Lung microvascular endothelial cell (primary cell): Measurements from ENCODE around the gene SLC13A3. TPM values are rescaled to one million over a fixed set of nuclear protein-coding genes. Genes with fewer than 3 reads are reported as not detected.

Experiments used
- DNase-seq, 2 donors: peaks; one replicate each; pipeline versions ENCODE4 v3.0.0 to v3.0.0-alpha.2; 2010; ENCODE audit warnings: low read depth in 2 of 2
- total RNA-seq: library from RNA; depleted of rRNA; stranded (reverse); fragments of >200 nt; gene quantifications from 2 replicates; pipeline ENCODE4 v1.2.1, GENCODE V29; 2014

Gene SLC13A3
- total RNA-seq, 1 donor from 2014 or later, result not detected

DNA sequence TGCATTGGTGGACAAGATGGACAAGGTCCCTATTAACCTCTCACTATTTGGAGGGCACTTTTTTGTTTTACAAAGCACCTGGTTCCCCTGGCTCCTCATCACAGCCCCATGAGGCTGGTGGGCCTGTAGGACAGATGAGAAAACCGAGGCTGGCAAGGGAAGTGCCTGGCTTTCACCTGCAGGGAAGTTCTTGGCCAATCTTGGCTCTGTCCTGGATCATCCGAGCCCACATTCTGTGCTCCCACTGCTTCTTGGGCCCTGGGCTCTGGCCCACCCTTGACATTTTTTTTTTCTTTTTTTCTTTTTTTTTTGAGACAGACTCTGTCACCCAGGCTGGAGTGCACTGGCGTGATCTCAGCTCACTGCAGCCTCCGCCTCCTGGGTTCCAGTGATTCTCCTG lies 14.7 kb downstream of the SLC13A3 start:
- no peak for DNase-seq

DNA sequence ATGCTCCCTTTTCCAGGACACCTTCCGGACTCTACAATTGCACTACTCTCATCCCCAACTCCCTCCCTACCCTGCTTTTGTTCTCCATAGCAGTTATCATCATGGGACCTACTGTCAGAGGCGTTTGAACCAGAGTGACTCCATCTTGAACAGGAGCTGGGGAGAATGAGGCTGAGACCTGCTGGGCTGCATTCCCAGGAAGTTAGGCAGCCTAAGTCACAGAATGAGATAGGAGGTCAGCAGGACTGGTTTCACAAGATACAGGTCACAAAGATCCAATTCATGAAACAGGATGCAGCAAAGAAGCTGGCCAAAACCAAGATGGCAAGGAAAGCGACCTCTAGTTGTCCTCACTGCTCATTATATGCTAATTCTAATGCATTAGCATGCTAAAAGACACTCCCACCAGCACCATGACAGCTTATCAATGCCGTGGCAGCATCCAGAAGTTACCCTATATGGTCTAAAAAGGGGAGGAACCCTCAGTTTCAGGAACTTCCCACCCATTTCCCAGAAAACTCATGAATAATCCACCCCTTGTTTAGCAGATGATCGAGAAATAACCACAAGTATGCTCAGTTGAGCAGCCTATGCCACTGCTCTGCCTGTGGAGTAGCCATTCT lies 15.6 kb downstream of the SLC13A3 start:
- DNase-seq, result no peak

- no peak for DNase-seq
These were observed 16.7 kb downstream of the SLC13A3 start for GRCh38 chr20:46634528-46634927.

- no peak for DNase-seq
These were observed 19.3 kb downstream of the SLC13A3 start for GRCh38 chr20:46631874-46632446.

- no peak for DNase-seq
These were observed 19.9 kb downstream of the SLC13A3 start for GRCh38 chr20:46631212-46631869.

DNA sequence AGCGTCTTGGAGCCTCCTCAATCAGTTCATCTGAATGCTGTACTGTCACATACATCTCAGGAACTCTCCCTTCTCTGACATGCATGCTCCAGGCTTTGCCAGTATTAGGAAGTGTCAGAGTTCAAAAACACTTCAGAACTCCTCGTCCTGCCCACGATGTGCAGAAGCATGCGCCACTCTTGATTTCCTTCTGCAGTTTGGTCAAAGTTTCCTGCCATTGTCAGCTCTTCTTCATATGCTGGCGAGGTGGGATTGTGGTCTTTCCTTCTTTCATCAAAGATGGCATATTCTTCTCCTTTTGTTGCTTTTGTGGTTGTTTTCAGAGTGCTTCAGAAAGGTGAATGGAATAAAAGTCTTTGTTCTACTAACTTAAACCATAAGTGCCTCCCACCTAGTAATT lies 21.0 kb downstream of the SLC13A3 start:
- DNase-seq, result no peak

DNA sequence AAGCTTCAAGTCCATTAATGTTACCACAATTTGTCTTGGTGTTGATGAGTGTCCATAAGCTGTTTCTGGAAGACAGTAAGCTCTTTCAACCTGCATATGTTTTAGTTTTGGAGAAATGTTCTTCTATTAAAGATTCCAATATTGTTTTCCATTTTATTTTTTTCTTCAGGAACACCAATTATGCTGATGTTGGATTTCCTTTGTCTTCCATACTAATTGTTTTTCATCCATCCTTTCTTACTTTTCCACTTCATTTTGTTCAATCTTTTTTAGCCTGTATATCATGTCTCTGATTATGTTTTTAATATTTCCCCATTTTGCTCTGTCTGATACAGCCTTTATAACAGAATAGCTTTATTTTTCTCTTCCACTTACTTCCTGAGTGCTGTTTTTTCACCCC lies 21.9 kb downstream of the SLC13A3 start:
- no peak for DNase-seq

DNA sequence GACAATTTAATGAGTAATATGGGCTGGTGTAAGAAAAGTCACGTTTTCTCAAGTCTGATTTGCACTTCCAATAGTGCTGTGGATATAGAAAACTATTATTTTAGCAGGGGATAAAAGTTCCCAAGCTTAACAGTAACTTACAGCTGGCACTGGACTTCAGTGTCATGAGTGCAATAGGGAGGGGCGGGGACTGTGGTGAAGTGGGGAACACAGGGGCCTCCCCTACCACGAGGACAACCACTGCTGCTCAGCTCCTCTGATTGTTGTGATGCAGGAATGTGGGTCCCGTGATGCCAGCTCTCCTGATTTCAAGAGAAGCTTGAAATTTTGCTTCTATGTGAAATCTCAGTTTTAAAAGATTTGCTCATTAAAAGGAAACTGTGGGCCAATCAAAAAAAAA lies 24.0 kb downstream of the SLC13A3 start:
- DNase-seq, result no peak

DNA sequence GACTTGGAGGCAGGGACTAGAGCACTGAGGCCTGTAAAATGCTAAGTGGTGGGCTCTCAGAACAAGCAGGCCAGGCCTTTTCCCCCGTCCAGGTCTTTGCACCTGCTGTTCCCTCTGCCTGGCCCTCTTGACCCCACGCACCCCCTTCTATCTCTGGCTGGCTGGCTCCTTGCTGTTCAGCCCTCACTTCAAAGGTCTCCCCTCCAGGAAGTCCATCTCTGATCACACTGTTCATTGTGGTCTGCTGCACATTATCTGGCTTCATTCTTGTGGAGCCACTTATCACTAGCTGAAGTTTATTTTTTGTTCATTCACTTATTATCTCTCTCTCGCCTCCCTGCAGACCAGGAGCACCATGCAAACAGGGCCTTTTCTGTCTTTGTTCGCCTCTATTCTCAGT lies 24.5 kb downstream of the SLC13A3 start:
- no peak for DNase-seq

GRCh38 chr20:46625875-46626373 lies 25.3 kb downstream of the SLC13A3 start:
- DNase-seq, result no peak

- DNase-seq, result no peak
These were observed 26.3 kb downstream of the SLC13A3 start for GRCh38 chr20:46624946-46625345.

- DNase-seq, result no peak
These were observed 29.1 kb downstream of the SLC13A3 start for GRCh38 chr20:46622165-46622564.

DNA sequence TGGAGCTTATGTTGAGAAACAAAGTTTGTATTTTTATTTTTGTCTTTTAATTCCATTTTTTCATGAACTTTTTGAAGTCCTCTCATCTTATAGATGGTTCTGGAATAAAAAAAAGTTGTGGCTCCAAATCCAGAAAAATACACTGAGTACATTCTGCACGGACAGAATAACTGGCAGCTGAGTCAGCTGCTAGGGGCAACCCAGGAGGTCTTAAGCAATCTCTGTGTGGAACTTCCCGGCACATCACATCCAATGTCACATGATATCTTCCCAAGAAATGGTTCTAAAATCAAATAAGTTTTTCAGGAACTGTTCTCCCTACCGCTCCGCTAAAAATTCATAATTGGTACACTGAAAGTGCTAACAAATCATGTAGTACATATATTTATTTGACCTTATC lies 29.8 kb downstream of the SLC13A3 start:
- no peak for DNase-seq

DNA sequence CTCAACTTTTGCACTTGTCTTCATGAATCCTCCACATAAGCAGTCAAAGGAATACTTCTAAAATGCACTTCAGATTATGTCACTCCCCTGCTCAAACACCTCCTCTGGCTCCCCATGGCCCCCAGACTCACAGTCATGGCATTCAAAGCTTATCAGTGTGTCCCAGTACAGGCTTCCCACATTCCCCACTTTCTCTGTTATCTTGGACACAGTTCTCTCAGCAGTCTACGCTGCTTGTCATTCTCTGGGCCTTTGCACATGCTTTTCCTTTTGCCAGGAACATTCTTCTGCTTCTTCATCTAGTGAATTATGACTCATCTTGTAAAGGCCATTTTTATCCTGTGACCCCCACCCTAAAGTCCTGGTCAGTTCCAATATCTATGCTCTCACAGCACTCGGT lies 31.8 kb downstream of the SLC13A3 start:
- DNase-seq, result no peak

DNA sequence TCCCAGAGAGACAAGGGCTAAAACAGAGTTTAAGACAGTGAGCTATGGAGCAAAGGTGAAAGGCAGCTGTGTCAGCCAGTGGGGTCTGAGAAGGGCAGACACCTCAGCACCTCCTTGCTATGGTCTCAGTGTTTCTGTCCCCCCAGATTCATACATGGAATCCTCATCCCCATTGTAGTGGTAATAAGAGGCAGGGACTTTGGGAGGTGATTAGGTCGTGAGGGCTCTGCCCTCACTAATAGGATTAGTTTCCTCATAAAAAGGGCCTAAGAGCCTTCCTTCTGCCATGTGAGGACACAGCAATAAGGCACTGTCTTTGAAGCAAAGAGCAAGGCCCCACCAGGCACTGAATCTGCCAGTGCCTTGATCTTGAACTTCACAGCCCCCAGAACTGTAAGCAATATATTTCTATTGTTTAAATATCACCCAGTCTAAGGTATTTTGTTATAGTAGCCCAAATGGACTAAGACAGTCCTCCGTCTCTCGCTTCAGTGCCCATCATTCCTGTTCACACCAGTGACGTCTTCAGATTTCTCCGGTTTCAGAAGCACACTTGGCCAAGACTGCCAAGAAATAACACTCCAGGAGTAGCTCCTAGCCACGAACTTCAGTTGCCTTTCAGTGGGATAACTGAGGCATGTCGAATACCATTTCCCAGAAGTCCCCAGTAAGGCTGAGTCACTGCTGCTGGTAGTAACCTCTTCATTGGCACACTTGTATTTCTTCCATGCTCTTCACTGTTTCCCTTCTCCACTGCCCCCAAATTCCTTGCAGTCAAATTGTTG lies 32.8 kb downstream of the SLC13A3 start:
- DNase-seq, result no peak

DNA sequence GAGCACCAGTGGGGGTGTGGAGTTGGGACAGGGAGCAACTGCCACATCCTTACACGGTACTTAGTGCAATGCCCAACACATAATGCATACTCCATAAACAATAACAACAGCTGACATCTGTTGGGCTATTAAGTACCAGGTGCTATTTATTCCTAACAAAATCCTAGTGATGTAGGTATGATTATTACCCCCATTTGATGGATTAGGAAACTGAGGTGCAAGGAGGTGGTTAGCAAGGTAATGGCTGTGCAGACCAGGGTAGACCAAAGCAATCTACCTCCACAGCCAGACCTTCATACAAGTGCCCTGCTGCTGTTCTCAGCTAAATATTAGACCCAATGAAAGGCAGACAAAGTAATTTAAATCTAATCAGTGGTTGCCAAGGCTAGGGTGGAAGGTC lies 36.8 kb downstream of the SLC13A3 start:
- no peak for DNase-seq

DNA sequence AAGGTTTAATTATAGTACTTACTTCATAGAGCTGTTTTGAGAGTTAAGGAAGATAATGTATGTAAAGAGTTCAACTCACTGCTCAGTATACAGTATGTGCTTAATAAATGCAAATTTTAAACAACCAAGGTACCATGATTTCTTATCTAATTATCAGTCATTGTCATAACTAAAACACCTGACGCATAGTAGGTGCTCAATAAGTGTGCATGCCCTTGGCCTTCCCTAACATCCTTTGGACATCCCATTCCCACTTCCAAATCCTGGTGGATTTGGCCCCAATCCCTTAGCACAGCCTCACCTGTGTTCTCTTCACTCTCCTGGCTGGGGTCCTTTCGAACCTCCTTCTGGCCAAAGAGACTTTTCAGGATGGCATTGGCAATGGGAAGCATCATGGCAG lies 41.1 kb downstream of the SLC13A3 start:
- DNase-seq, result no peak

GRCh38 chr20:46609043-46609442 lies 42.2 kb downstream of the SLC13A3 start:
- DNase-seq, result no peak

DNA sequence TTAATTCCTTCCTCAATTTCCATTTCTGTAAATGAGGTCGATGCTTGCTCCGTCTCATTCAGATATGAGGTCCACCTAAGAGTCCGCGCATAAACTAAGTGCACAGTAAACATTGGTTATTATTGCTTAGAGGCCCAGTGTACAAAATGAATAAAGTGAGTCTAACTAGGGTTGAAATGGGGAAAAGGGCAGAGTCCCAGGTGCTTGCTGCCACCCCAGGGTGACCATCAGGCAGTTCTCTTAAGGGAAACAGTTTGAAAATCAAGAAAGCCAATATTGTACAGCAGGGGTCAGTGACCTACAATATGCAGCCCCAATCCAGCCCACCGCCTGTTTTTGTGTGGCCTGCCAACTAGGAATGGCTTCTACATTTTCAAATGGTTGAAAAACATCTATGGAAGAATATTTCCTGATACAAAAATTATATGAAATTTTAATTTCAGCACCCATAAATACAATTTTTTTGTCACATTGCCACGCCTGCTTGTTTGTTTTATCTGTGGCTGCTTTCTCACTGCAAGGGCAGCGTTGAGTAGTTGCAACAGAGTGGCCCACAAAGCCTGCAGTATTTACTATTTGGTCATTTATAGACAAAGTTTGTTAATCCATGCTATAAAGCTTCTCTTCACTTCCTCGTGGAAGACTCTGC lies 43.3 kb downstream of the SLC13A3 start:
- no peak for DNase-seq

- no peak for DNase-seq
These were observed 43.9 kb downstream of the SLC13A3 start for GRCh38 chr20:46607191-46607848.

GRCh38 chr20:46606817-46607190 lies 44.5 kb downstream of the SLC13A3 start:
- DNase-seq, result no peak
